ENCODE results near the gene TREML2. TPM values are rescaled to one million over a fixed set of nuclear protein-coding genes. Genes with fewer than 3 reads are reported as not detected.

Gene TREML2
- total RNA-seq, 2 donors from 2014 or later, result 3.3 to 6.2 TPM

GRCh38 chr6:41156001-41156400 lies 44.9 kb downstream of the TREML2 start:
- Mint-ChIP-seq H3K36me3 (ENCODE audit: low read depth) (no peaks in the 10 kb centered on the region), H3K9me3 (no peaks in the 10 kb centered on the region), H3K27ac (no peak overlapping the region), H3K4me3 (no peak overlapping the region), H3K27me3 (no peaks in the 10 kb centered on the region), H3K4me1 (no peaks in the 10 kb centered on the region)
- ATAC-seq (replicated peaks), result no peak

- Mint-ChIP-seq H3K36me3 (ENCODE audit: low read depth) (no peaks in the 10 kb centered on the region), H3K9me3 (no peaks in the 10 kb centered on the region), H3K27me3 (no peaks in the 10 kb centered on the region)
Measured at GRCh38 chr6:41155132-41155805, 45.7 kb downstream of the TREML2 start.

GRCh38 chr6:41153992-41154625 lies 46.8 kb downstream of the TREML2 start, which contains the start of gene TREML1:
Gene TREML1 (minus strand): TSS chr6:41154347. CDS start chr6:41154288, 59 bp downstream.
- Mint-ChIP-seq H3K27ac (no peak within 1 kb of the TSS), H3K36me3 (ENCODE audit: low read depth) (no peaks in the 10 kb centered on the region), H3K4me1 (no peaks in the 10 kb centered on the region), H3K27me3 (no peaks in the 10 kb centered on the region), H3K9me3 (no peaks in the 10 kb centered on the region), H3K4me3 (no peak within 1 kb of the TSS)
- ATAC-seq (replicated peaks), result no peak

More at GRCh38 chr6:41155132-41155805, 45.7 kb downstream of the TREML2 start:
- no peak overlapping the region for H3K4me3 Mint-ChIP-seq
- ATAC-seq (replicated peaks), result no peak
- H3K4me1 Mint-ChIP-seq, result no peaks in the 10 kb centered on the region
- no peak overlapping the region for H3K27ac Mint-ChIP-seq

GRCh38 chr6:41153451-41153850 lies 47.5 kb downstream of the TREML2 start:
- no peaks in the 10 kb centered on the region for H3K9me3 Mint-ChIP-seq
- H3K27me3 Mint-ChIP-seq, result no peaks in the 10 kb centered on the region
- no peak overlapping the region for H3K4me3 Mint-ChIP-seq
- H3K4me1 Mint-ChIP-seq, result no peaks in the 10 kb centered on the region
- ATAC-seq (replicated peaks), result no peak
- H3K36me3 Mint-ChIP-seq (ENCODE audit: low read depth), result no peaks in the 10 kb centered on the region
- no peak overlapping the region for H3K27ac Mint-ChIP-seq

- no peaks in the 10 kb centered on the region for H3K9me3 Mint-ChIP-seq
- no peak for ATAC-seq (replicated peaks)
- no peak overlapping the region for H3K27ac Mint-ChIP-seq
- H3K4me1 Mint-ChIP-seq, result peaks cover 6% of the 10 kb centered on the region
- no peaks in the 10 kb centered on the region for H3K36me3 Mint-ChIP-seq (ENCODE audit: low read depth)
- H3K27me3 Mint-ChIP-seq, result no peaks in the 10 kb centered on the region
- H3K4me3 Mint-ChIP-seq, result no peak overlapping the region
Measured at GRCh38 chr6:41150671-41151070, 50.3 kb downstream of the TREML2 start.

- Mint-ChIP-seq H3K27ac (peak overlapping the region; percentile 29), H3K9me3 (no peaks in the 10 kb centered on the region), H3K4me3 (no peak overlapping the region), H3K4me1 (peaks cover 6% of the 10 kb centered on the region), H3K36me3 (ENCODE audit: low read depth) (no peaks in the 10 kb centered on the region), H3K27me3 (no peaks in the 10 kb centered on the region)
- no peak for ATAC-seq (replicated peaks)
Measured at GRCh38 chr6:41147917-41148316, 53.0 kb downstream of the TREML2 start.

Other genes with a start within 250 kb of the TREML2 start
- 1 to 10 TPM; 2.9 to 6.7 TPM for gene UNC5CL, start 161.9 kb downstream of the TREML2 start, total RNA-seq
- gene TSPO2, start 158.7 kb downstream of the TREML2 start, total RNA-seq, result not detected
- not detected for gene APOBEC2, start 147.9 kb downstream of the TREML2 start, total RNA-seq
- 10 to 100 TPM; 31.8 to 41.2 TPM for gene OARD1, start 128.8 kb downstream of the TREML2 start, total RNA-seq
- gene NFYA, start 128.2 kb downstream of the TREML2 start, total RNA-seq, result 10 to 100 TPM; 23.3 to 25.0 TPM
- not detected for gene TREML1, start 46.8 kb downstream of the TREML2 start, total RNA-seq
- gene TREM2, start 38.0 kb downstream of the TREML2 start, total RNA-seq, result not detected
- not detected for gene TREML4, start 27.2 kb upstream of the TREML2 start, total RNA-seq
- gene TREM1, start 85.5 kb upstream of the TREML2 start, total RNA-seq, result 1 to 10 TPM in 1 of 2 donors, not detected in 1; 5.1 TPM
- gene NCR2, start 134.5 kb upstream of the TREML2 start, total RNA-seq, result not detected

All from activated T-helper 17 cell treated with anti-CD3 and anti-CD28 coated beads, Interleukin-2, amount 50 U/mL, for 72 hours (primary cell).